Measurements from ENCODE around the gene PMPCA. TPM values are rescaled to one million over a fixed set of nuclear protein-coding genes. Genes with fewer than 3 reads are reported as not detected.

Gene PMPCA
- total and polyA plus RNA-seq, 4 donors = 27.0 to 75.6 (median 41.6) TPM

GRCh38 chr9:136456258-136456657 is 45.8 kb downstream of the PMPCA start:
- Histone ChIP-seq H3K27ac (ENCODE audit: low read depth in 1 of 2, low read length in 2 of 2) (no peak overlapping the region), H3K4me1 (ENCODE audit: control insufficient read depth in 4 of 4, insufficient read depth in 4 of 4, low read length in 3 of 4) (no peaks in the 10 kb centered on the region), H3K36me3 (ENCODE audit: control insufficient read depth in 4 of 4, insufficient read depth in 3 of 4, low read depth in 1 of 4, low read length in 3 of 4) (peaks cover 32 to 87% (median 73%) of the 10 kb centered on the region in 4 donors), H3K9ac (ENCODE audit: low read depth in 1 of 2, low read length in 2 of 2) (no peak overlapping the region), H3K27me3 (ENCODE audit: control insufficient read depth in 4 of 4, insufficient read depth in 4 of 4, low read length in 3 of 4) (no peaks in the 10 kb centered on the region), H3K9me3 (ENCODE audit: control insufficient read depth in 4 of 4, low read length in 3 of 4) (no peaks in the 10 kb centered on the region), H3K4me3 (ENCODE audit: low read depth in 1 of 3, low read length in 3 of 3) (no peak overlapping the region)
- TF ChIP-seq SP1 (IDR thresholded peaks at IDR 0.05) = no peak
- no peak for TF ChIP-seq REST (IDR thresholded peaks at IDR 0.05)
- no peak for TF ChIP-seq ATF3 (IDR thresholded peaks at IDR 0.05)
- no peak for TF ChIP-seq JUND (IDR thresholded peaks at IDR 0.05)
- no peak for TF ChIP-seq FOXA2 (IDR thresholded peaks at IDR 0.05)
- TF ChIP-seq HNF4A (conservative IDR thresholded peaks at IDR 0.05) = no peak
- TF ChIP-seq HNF4G (IDR thresholded peaks at IDR 0.05) = no peak
- no peak for TF ChIP-seq ZBTB33 (IDR thresholded peaks at IDR 0.05)
- no peak for TF ChIP-seq FOXA1 (IDR thresholded peaks at IDR 0.05)
- 85% methylated on average over 9 of the region's 9 CpGs for WGBS
- no peak for DNase-seq (ENCODE audit: low spot score)

- DNase-seq (ENCODE audit: low spot score) = no peak
- 98% methylated on average over 24 of the region's 24 CpGs for WGBS
- H3K27me3 ChIP-seq (ENCODE audit: control insufficient read depth in 4 of 4, insufficient read depth in 4 of 4, low read length in 3 of 4) = no peaks in the 10 kb centered on the region
These were observed 46.9 kb downstream of the PMPCA start for GRCh38 chr9:136457326-136457725.

More at GRCh38 chr9:136457326-136457725, 46.9 kb downstream of the PMPCA start:
- no peak for TF ChIP-seq GABPA (IDR thresholded peaks at IDR 0.05 in 1 of 2, conservative IDR thresholded peaks at IDR 0.05 in 1 of 2)
- TF ChIP-seq ZBTB33 (IDR thresholded peaks at IDR 0.05) = no peak
- no peak overlapping the region for H3K9ac ChIP-seq (ENCODE audit: low read depth in 1 of 2, low read length in 2 of 2)
- no peak overlapping the region for H3K27ac ChIP-seq (ENCODE audit: low read depth in 1 of 2, low read length in 2 of 2)
- H3K4me1 ChIP-seq (ENCODE audit: control insufficient read depth in 4 of 4, insufficient read depth in 4 of 4, low read length in 3 of 4) = no peaks in the 10 kb centered on the region
- peaks cover 32 to 87% (median 72%) of the 10 kb centered on the region in 4 donors for H3K36me3 ChIP-seq (ENCODE audit: control insufficient read depth in 4 of 4, insufficient read depth in 3 of 4, low read depth in 1 of 4, low read length in 3 of 4)
- H3K9me3 ChIP-seq (ENCODE audit: control insufficient read depth in 4 of 4, low read length in 3 of 4) = no peaks in the 10 kb centered on the region
- no peak overlapping the region for H3K4me3 ChIP-seq (ENCODE audit: low read depth in 1 of 3, low read length in 3 of 3)

Measured in liver (tissue), 9 donors.